GM18907 (cell line): ENCODE data around the gene MOSPD3.

Experiments
- ATAC-seq: cut with Tn5 transposase; IDR thresholded peaks from one replicate; pipeline ENCODE4 v1.9.1; 2021; ENCODE audit warnings: mild to moderate bottlenecking, moderate library complexity; ENCODE audit not compliant: unreplicated experiment

MOSPD3 gene

GRCh38 chr7:100575206-100575631 lies 37.1 kb upstream of the MOSPD3 start:
- no peak for ATAC-seq

GRCh38 chr7:100575746-100576383 lies 36.5 kb upstream of the MOSPD3 start:
- no peak for ATAC-seq

- ATAC-seq: no peak
Measured at GRCh38 chr7:100576384-100576993, 35.9 kb upstream of the MOSPD3 start.

GRCh38 chr7:100577103-100577502 lies 35.2 kb upstream of the MOSPD3 start:
- ATAC-seq: no peak

GRCh38 chr7:100577507-100577906 lies 34.8 kb upstream of the MOSPD3 start:
- ATAC-seq: no peak

- no peak for ATAC-seq
Measured at GRCh38 chr7:100578246-100579183, 33.8 kb upstream of the MOSPD3 start.

- no peak for ATAC-seq
Measured at GRCh38 chr7:100580466-100581283, 31.7 kb upstream of the MOSPD3 start.

GRCh38 chr7:100582041-100582579 lies 30.2 kb upstream of the MOSPD3 start:
- ATAC-seq: no peak

- no peak for ATAC-seq
Measured at GRCh38 chr7:100582650-100583049, 29.7 kb upstream of the MOSPD3 start.

- ATAC-seq: no peak
Measured at GRCh38 chr7:100583132-100584053, 28.9 kb upstream of the MOSPD3 start.

- no peak for ATAC-seq
Measured at GRCh38 chr7:100584054-100584682, 28.2 kb upstream of the MOSPD3 start.

GRCh38 chr7:100584683-100585510 lies 27.4 kb upstream of the MOSPD3 start:
- ATAC-seq: no peak

- peak; percentile 29 for ATAC-seq
Measured at GRCh38 chr7:100585511-100586265, 26.7 kb upstream of the MOSPD3 start, which contains the start of gene LRCH4. TSS of gene LRCH4 (minus strand) at chr7:100586129. CDS start at chr7:100586100, 29 bp downstream.

- ATAC-seq: peak; percentile 87
Measured at GRCh38 chr7:100586266-100587025, 25.9 kb upstream of the MOSPD3 start, which contains the start of gene FBXO24. TSS of gene FBXO24 (plus strand) at chr7:100586328. CDS start at chr7:100586626, 298 bp downstream.

GRCh38 chr7:100588438-100588837 lies 23.9 kb upstream of the MOSPD3 start:
- ATAC-seq: no peak

GRCh38 chr7:100589341-100589947 lies 22.9 kb upstream of the MOSPD3 start:
- no peak for ATAC-seq
